Stimulated activated CD8-positive, alpha-beta memory T cell treated with anti-CD3 and anti-CD28 coated beads, Interleukin-7, amount 100 ng/mL, for 4 hours (primary cell): Measurements from ENCODE around the gene CCBE1.
"Not testable (repeated sequence)": the region's sequence is repeated elsewhere in the genome, so short reads cannot be mapped to it uniquely, and the experiment has no call there.

ENCODE experiments used
- DNase-seq, 2 donors: peaks; one replicate each; pipeline ENCODE4 v3.0.0-alpha.2; 2020; ENCODE audit warnings: low read depth in 2 of 2

The CCBE1 gene

GRCh38 chr18:59715445-59715844 is 18.2 kb upstream of the CCBE1 start:
- DNase-seq: no peak

- not testable (repeated sequence) for DNase-seq
Observed at GRCh38 chr18:59714096-59714495, 16.9 kb upstream of the CCBE1 start.

- no peak for DNase-seq
Observed at GRCh38 chr18:59712311-59712710, 15.1 kb upstream of the CCBE1 start.

GRCh38 chr18:59708988-59709387 is 11.8 kb upstream of the CCBE1 start:
- no peak for DNase-seq

GRCh38 chr18:59707306-59707705 is 10.1 kb upstream of the CCBE1 start:
- no peak for DNase-seq

- no peak for DNase-seq
Observed at GRCh38 chr18:59706499-59706898, 9.3 kb upstream of the CCBE1 start.

GRCh38 chr18:59705145-59705544 is 7.9 kb upstream of the CCBE1 start:
- DNase-seq: no peak

GRCh38 chr18:59704146-59704545 is 6.9 kb upstream of the CCBE1 start:
- no peak for DNase-seq

- no peak for DNase-seq
Observed at GRCh38 chr18:59701272-59701671, 4.0 kb upstream of the CCBE1 start.

GRCh38 chr18:59700535-59700967 is 3.3 kb upstream of the CCBE1 start:
- DNase-seq: no peak

- no peak for DNase-seq
Observed at GRCh38 chr18:59699750-59700534, 2.7 kb upstream of the CCBE1 start.

GRCh38 chr18:59699061-59699460 is 1.8 kb upstream of the CCBE1 start:
- no peak for DNase-seq

GRCh38 chr18:59696311-59697235 is 650 bp downstream of the CCBE1 start:
- DNase-seq: no peak

- no peak for DNase-seq
Observed at GRCh38 chr18:59695551-59695950, 1.7 kb downstream of the CCBE1 start.

GRCh38 chr18:59694824-59695223 is 2.4 kb downstream of the CCBE1 start:
- no peak for DNase-seq

- no peak for DNase-seq
Observed at GRCh38 chr18:59691996-59692395, 5.2 kb downstream of the CCBE1 start.

- DNase-seq: no peak
Observed at GRCh38 chr18:59690996-59691395, 6.2 kb downstream of the CCBE1 start.

- no peak for DNase-seq
Observed at GRCh38 chr18:59690186-59690982, 6.8 kb downstream of the CCBE1 start.

- DNase-seq: no peak
Observed at GRCh38 chr18:59689756-59690155, 7.5 kb downstream of the CCBE1 start.

GRCh38 chr18:59686260-59686659 is 11.0 kb downstream of the CCBE1 start:
- DNase-seq: no peak

- no peak for DNase-seq
Observed at GRCh38 chr18:59685501-59685900, 11.7 kb downstream of the CCBE1 start.

- DNase-seq: no peak
Observed at GRCh38 chr18:59684777-59685176, 12.4 kb downstream of the CCBE1 start.
